ENCODE measurements around the gene PPIF.

DNA sequence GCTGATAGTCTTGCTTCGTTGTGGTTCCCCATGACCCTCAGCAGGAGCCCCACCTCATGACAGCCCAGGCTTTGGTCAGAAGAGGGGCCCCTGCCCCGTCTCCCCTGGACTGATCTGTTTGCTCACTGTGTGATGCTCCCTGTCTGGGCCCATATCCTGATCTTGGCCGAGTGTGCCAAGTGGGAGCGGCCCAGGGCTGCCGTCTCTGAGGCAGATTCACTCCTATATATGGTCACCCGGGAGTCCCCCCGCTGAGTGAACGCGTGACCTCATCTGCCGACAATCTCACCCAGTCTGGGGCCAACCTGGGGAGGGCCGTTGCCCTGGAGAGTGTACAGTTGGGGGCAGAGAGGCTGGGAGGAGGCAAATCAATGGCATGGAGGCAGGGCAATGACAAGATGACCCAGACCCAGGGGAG, 34.5 kb downstream of the PPIF start:
- TF ChIP-seq ZNF576 (CRISPR knock-in tag; IDR thresholded peaks at IDR 0.05) = no peak
- no peak for TF ChIP-seq STAT5B (CRISPR knock-in tag; IDR thresholded peaks at IDR 0.05)
- TF ChIP-seq RARG (CRISPR knock-in tag; IDR thresholded peaks at IDR 0.05; ENCODE audit: low read depth) = no peak
- no peak for TF ChIP-seq FOXJ3 (CRISPR knock-in tag; IDR thresholded peaks at IDR 0.05; ENCODE audit: borderline replicate concordance)
- TF ChIP-seq, protein P1, sequence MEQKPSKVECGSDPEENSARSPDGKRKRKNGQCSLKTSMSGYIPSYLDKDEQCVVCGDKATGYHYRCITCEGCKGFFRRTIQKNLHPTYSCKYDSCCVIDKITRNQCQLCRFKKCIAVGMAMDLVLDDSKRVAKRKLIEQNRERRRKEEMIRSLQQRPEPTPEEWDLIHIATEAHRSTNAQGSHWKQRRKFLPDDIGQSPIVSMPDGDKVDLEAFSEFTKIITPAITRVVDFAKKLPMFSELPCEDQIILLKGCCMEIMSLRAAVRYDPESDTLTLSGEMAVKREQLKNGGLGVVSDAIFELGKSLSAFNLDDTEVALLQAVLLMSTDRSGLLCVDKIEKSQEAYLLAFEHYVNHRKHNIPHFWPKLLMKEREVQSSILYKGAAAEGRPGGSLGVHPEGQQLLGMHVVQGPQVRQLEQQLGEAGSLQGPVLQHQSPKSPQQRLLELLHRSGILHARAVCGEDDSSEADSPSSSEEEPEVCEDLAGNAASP (CRISPR knock-in tag; IDR thresholded peaks at IDR 0.05; ENCODE audit: borderline replicate concordance) = no peak
- no peak for TF ChIP-seq REPIN1 (CRISPR knock-in tag; IDR thresholded peaks at IDR 0.05; ENCODE audit: borderline replicate concordance, low read depth)
- no peak for TF ChIP-seq RXRA (CRISPR knock-in tag; IDR thresholded peaks at IDR 0.05)
- TF ChIP-seq ZNF776 (CRISPR knock-in tag; IDR thresholded peaks at IDR 0.05) = no peak
- TF ChIP-seq REST (IDR thresholded peaks at IDR 0.05; ENCODE audit: borderline replicate concordance in 1 of 2, low read depth in 1 of 2, low read length in 2 of 2) = no peak
- no peak for TF ChIP-seq NFYB (CRISPR knock-in tag; IDR thresholded peaks at IDR 0.05)
- peak in 1 of 2 experiments; percentile 35; a peak in 2 of 4 replicates for TF ChIP-seq POLR2A (IDR thresholded peaks at IDR 0.05; ENCODE audit: insufficient read depth in 1 of 2, low read depth in 2 of 2, low read length in 2 of 2)
- TF ChIP-seq GLI4 (CRISPR knock-in tag; IDR thresholded peaks at IDR 0.05; ENCODE audit: borderline replicate concordance) = no peak

Data from HepG2 (cell line).